GM18517 (cell line): ENCODE measurements around the gene TTLL6.

Experiments
- ATAC-seq: cut with Tn5 transposase; IDR thresholded peaks from one replicate; pipeline ENCODE4 v1.9.1; 2021; ENCODE audit warnings: mild to moderate bottlenecking, moderate library complexity; ENCODE audit not compliant: unreplicated experiment

TTLL6 gene

GRCh38 chr17:48738803-48739526 is 78.1 kb downstream of the TTLL6 start:
- no peak for ATAC-seq

- ATAC-seq, result no peak
Observed at GRCh38 chr17:48738424-48738802, 78.6 kb downstream of the TTLL6 start.

- no peak for ATAC-seq
Observed at GRCh38 chr17:48737330-48738043, 79.5 kb downstream of the TTLL6 start.

GRCh38 chr17:48735062-48735351 is 82.0 kb downstream of the TTLL6 start:
- ATAC-seq, result no peak

GRCh38 chr17:48734333-48735061 is 82.5 kb downstream of the TTLL6 start:
- ATAC-seq, result no peak

- no peak for ATAC-seq
Observed at GRCh38 chr17:48733632-48734328, 83.2 kb downstream of the TTLL6 start.

- no peak for ATAC-seq
Observed at GRCh38 chr17:48732688-48733629, 84.1 kb downstream of the TTLL6 start.

- ATAC-seq, result no peak
Observed at GRCh38 chr17:48731355-48731754, 85.7 kb downstream of the TTLL6 start.

GRCh38 chr17:48730240-48730550 is 86.8 kb downstream of the TTLL6 start:
- no peak for ATAC-seq

GRCh38 chr17:48729335-48730239 is 87.4 kb downstream of the TTLL6 start:
- no peak for ATAC-seq

- ATAC-seq, result no peak
Observed at GRCh38 chr17:48728232-48729231, 88.5 kb downstream of the TTLL6 start, which contains the start of gene HOXB13. HOXB13 (minus strand) TSS chr17:48728750; CDS start chr17:48728593, 157 bp downstream.

- no peak for ATAC-seq
Observed at GRCh38 chr17:48727415-48728175, 89.4 kb downstream of the TTLL6 start.

- no peak for ATAC-seq
Observed at GRCh38 chr17:48726916-48727286, 90.1 kb downstream of the TTLL6 start.

GRCh38 chr17:48726114-48726915 is 90.7 kb downstream of the TTLL6 start:
- no peak for ATAC-seq

GRCh38 chr17:48725288-48726064 is 91.6 kb downstream of the TTLL6 start:
- ATAC-seq, result no peak

GRCh38 chr17:48725004-48725287 is 92.1 kb downstream of the TTLL6 start:
- ATAC-seq, result no peak
